ENCODE measurements around the gene LRRC26.
A peak's percentile ranks its signal among the peaks of the same experiment; 100 is the strongest.

Gene LRRC26

GRCh38 chr9:137198902-137199283, 29.0 kb upstream of the LRRC26 start:
- peak; percentile 71 for DNase-seq

GRCh38 chr9:137198051-137198901, 28.4 kb upstream of the LRRC26 start:
- DNase-seq, result peak; percentile 82

- peak; percentile 99 for DNase-seq
Observed at GRCh38 chr9:137195525-137196220, 25.8 kb upstream of the LRRC26 start.

GRCh38 chr9:137194909-137195308, 25.1 kb upstream of the LRRC26 start:
- peak; percentile 87 for DNase-seq

- peak; percentile 76 for DNase-seq
Observed at GRCh38 chr9:137194388-137194787, 24.5 kb upstream of the LRRC26 start.

- DNase-seq, result no peak
Observed at GRCh38 chr9:137193771-137194170, 23.9 kb upstream of the LRRC26 start.

GRCh38 chr9:137192859-137193258, 23.0 kb upstream of the LRRC26 start:
- DNase-seq, result no peak

- DNase-seq, result no peak
Observed at GRCh38 chr9:137192448-137192780, 22.6 kb upstream of the LRRC26 start.

GRCh38 chr9:137191691-137192447, 22.0 kb upstream of the LRRC26 start:
- DNase-seq, result no peak

GRCh38 chr9:137191245-137191644, 21.4 kb upstream of the LRRC26 start:
- DNase-seq, result no peak

- DNase-seq, result peak; percentile 85
Observed at GRCh38 chr9:137190315-137190856, 20.5 kb upstream of the LRRC26 start.

- DNase-seq, result peak; percentile 74
Observed at GRCh38 chr9:137189297-137190295, 19.7 kb upstream of the LRRC26 start.

- peak; percentile 98 for DNase-seq
Observed at GRCh38 chr9:137188490-137189296, 18.8 kb upstream of the LRRC26 start, which contains the start of the genes ANAPC2 and SSNA1. ANAPC2 (minus strand) TSS chr9:137188560; CDS start chr9:137188532, 28 bp downstream. SSNA1 (plus strand) TSS chr9:137188676; CDS start chr9:137188727, 51 bp downstream.

- no peak for DNase-seq
Observed at GRCh38 chr9:137188086-137188489, 18.2 kb upstream of the LRRC26 start.

GRCh38 chr9:137187386-137187785, 17.5 kb upstream of the LRRC26 start:
- DNase-seq, result no peak

- peak; percentile 51 for DNase-seq
Observed at GRCh38 chr9:137186385-137186784, 16.5 kb upstream of the LRRC26 start.

- DNase-seq, result no peak
Observed at GRCh38 chr9:137185921-137186320, 16.1 kb upstream of the LRRC26 start.

- no peak for DNase-seq
Observed at GRCh38 chr9:137184881-137185660, 15.2 kb upstream of the LRRC26 start.

GRCh38 chr9:137183980-137184595, 14.2 kb upstream of the LRRC26 start:
- no peak for DNase-seq

- no peak for DNase-seq
Observed at GRCh38 chr9:137182836-137183235, 13.0 kb upstream of the LRRC26 start.
